ENCODE data around the gene ADAT1. TPM values are rescaled to one million over a fixed set of nuclear protein-coding genes. Genes with fewer than 3 reads are reported as not detected.

The ADAT1 gene
- total and polyA plus RNA-seq, 2 donors = 16.9 to 47.2 TPM

- DNase-seq (ENCODE audit: extremely low spot score) = no peak
- Histone ChIP-seq H3K27ac (ENCODE audit: low read depth) (no peak overlapping the region), H3K36me3 (ENCODE audit: insufficient read depth) (peaks cover 5% of the 10 kb centered on the region), H3K4me3 (ENCODE audit: low read depth, low read length) (no peak overlapping the region), H3K4me1 (ENCODE audit: insufficient read depth) (no peaks in the 10 kb centered on the region)
- WGBS = 47% methylated on average over 3 of the region's 3 CpGs
Measured at GRCh38 chr16:75576384-75576811, 46.7 kb downstream of the ADAT1 start.

- no peak overlapping the region for H3K27ac ChIP-seq (ENCODE audit: low read depth)
- 60% methylated on average over 3 of the region's 3 CpGs for WGBS
Measured at GRCh38 chr16:75575958-75576357, 47.1 kb downstream of the ADAT1 start.

GRCh38 chr16:75573955-75574354 lies 49.1 kb downstream of the ADAT1 start:
- Histone ChIP-seq H3K4me3 (ENCODE audit: low read depth, low read length) (no peak overlapping the region), H3K4me1 (ENCODE audit: insufficient read depth) (no peaks in the 10 kb centered on the region), H3K36me3 (ENCODE audit: insufficient read depth) (peaks cover 1% of the 10 kb centered on the region), H3K27ac (ENCODE audit: low read depth) (no peak overlapping the region)
- WGBS = 85% methylated on average over 5 of the region's 5 CpGs
- no peak for DNase-seq (ENCODE audit: extremely low spot score)

More at GRCh38 chr16:75575958-75576357, 47.1 kb downstream of the ADAT1 start:
- Histone ChIP-seq H3K4me3 (ENCODE audit: low read depth, low read length) (no peak overlapping the region), H3K36me3 (ENCODE audit: insufficient read depth) (peaks cover 5% of the 10 kb centered on the region), H3K4me1 (ENCODE audit: insufficient read depth) (no peaks in the 10 kb centered on the region)
- no peak for DNase-seq (ENCODE audit: extremely low spot score)

DNA sequence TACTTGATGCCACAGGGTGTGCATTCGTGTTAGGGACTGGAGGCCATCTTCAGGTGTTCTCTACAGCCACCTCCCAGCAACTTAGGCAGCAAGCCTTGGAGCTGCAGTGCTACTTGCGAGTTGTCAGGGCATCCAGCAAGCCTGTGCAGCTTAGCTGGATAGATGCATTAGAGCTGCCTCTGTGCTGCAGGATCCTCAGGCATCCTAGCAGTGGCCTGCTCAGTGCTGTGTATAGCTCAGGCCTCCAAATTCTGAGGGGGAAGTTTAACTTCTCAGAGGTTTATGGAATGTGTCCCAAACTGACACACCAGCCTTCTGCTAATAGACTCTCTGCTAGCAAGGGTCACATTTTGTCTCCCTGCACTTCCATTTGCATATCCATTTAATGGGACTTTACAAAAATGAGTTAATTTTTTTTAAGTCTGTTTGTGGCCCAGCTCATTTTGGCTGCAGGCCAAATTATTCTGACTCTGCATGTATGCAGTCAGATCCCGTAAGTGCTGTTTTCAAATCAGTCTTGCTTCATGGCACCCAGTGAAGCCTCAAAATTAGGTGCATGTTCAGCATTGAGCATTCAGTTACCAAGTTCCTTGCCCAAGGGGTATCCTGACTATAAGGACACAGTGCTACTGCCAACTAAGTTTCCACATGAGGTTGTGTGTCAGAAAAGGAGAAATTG lies 50.1 kb downstream of the ADAT1 start:
- no peaks in the 10 kb centered on the region for H3K36me3 ChIP-seq (ENCODE audit: insufficient read depth)
- no peaks in the 10 kb centered on the region for H3K4me1 ChIP-seq (ENCODE audit: insufficient read depth)
- no peak overlapping the region for H3K4me3 ChIP-seq (ENCODE audit: low read depth, low read length)
- no peak for DNase-seq (ENCODE audit: extremely low spot score)
- no peak overlapping the region for H3K27ac ChIP-seq (ENCODE audit: low read depth)
- 75% methylated on average over 3 of the region's 3 CpGs for WGBS

- Histone ChIP-seq H3K4me1 (ENCODE audit: insufficient read depth) (no peaks in the 10 kb centered on the region), H3K27ac (ENCODE audit: low read depth) (no peak overlapping the region), H3K36me3 (ENCODE audit: insufficient read depth) (no peaks in the 10 kb centered on the region), H3K4me3 (ENCODE audit: low read depth, low read length) (no peak overlapping the region)
- no peak for DNase-seq (ENCODE audit: extremely low spot score)
- 65% methylated on average over 5 of the region's 5 CpGs for WGBS
Measured at GRCh38 chr16:75570396-75571065, 52.5 kb downstream of the ADAT1 start.

GRCh38 chr16:75567911-75568310 lies 55.2 kb downstream of the ADAT1 start:
- no peak overlapping the region for H3K27ac ChIP-seq (ENCODE audit: low read depth)
- no peaks in the 10 kb centered on the region for H3K4me1 ChIP-seq (ENCODE audit: insufficient read depth)
- H3K36me3 ChIP-seq (ENCODE audit: insufficient read depth) = no peaks in the 10 kb centered on the region
- no peak overlapping the region for H3K4me3 ChIP-seq (ENCODE audit: low read depth, low read length)
- WGBS = 85% methylated on average over 4 of the region's 4 CpGs
- no peak for DNase-seq (ENCODE audit: extremely low spot score)

DNA sequence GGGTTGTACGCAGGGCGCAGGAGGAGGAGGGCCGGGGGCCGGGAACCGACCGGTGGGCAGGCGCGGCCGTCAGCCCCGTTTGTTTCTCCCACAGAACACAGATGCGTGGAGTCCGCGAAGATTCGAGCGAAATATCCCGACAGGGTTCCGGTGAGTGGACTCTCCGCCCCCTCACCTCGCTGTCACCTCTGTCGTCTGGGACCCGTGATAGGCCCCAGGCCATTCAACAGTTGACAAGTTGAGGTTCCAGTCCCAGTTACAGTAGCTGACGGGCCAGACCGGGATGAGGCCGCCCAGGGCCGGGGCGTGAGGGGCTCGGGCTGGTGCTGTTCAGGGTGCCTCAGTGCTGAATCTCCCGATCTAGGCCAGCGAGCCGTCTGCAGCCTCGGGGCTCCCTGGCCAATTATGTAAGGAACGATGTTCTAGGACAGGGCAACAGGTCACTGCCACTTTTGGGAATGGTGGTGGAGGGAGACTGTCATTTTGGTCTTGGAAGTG lies 56.3 kb downstream of the ADAT1 start:
- Histone ChIP-seq H3K36me3 (ENCODE audit: insufficient read depth) (no peaks in the 10 kb centered on the region), H3K4me3 (ENCODE audit: low read depth, low read length) (peak overlapping the region; percentile 91), H3K4me1 (ENCODE audit: insufficient read depth) (no peaks in the 10 kb centered on the region), H3K27ac (ENCODE audit: low read depth) (no peak overlapping the region)
- DNase-seq (ENCODE audit: extremely low spot score) = no peak
- under 1% methylated on average over 32 of the region's 32 CpGs for WGBS

- Histone ChIP-seq H3K4me1 (ENCODE audit: insufficient read depth) (no peaks in the 10 kb centered on the region), H3K27ac (ENCODE audit: low read depth) (peak within 1 kb of the TSS; percentile 49), H3K4me3 (ENCODE audit: low read depth, low read length) (peak within 1 kb of the TSS; percentile 91), H3K36me3 (ENCODE audit: insufficient read depth) (no peaks in the 10 kb centered on the region)
- under 1% methylated on average over 69 of the region's 69 CpGs for WGBS
- DNase-seq (ENCODE audit: extremely low spot score) = peak; percentile 74
Measured at GRCh38 chr16:75566040-75566757, 56.9 kb downstream of the ADAT1 start, which contains the start of gene GABARAPL2. TSS of gene GABARAPL2 (plus strand) at chr16:75566379. CDS start at chr16:75566487, 108 bp downstream.

DNA sequence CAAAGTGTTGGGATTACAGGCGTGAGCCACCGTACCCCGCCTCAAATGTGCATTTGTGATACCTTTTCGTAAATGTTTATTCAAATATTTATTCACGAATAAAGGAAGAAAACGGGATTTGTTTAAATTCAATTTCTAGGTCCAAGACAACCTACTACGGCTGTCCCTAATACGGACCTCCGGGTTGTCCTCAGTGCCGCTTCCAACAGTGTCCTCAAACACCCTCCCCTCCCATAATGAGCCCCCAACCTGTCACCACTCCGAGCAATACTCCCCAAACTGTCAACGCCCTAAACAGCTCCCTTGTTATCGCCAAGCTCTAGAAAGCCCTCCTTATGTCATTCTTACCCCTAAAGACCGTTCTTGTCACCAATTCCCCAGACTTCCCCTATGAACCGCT lies 57.4 kb downstream of the ADAT1 start:
- H3K27ac ChIP-seq (ENCODE audit: low read depth) = peak overlapping the region; percentile 49
- no peaks in the 10 kb centered on the region for H3K36me3 ChIP-seq (ENCODE audit: insufficient read depth)
- DNase-seq (ENCODE audit: extremely low spot score) = no peak
- peak overlapping the region; percentile 91 for H3K4me3 ChIP-seq (ENCODE audit: low read depth, low read length)
- no peaks in the 10 kb centered on the region for H3K4me1 ChIP-seq (ENCODE audit: insufficient read depth)
- WGBS = 18% methylated on average over 15 of the region's 15 CpGs

GRCh38 chr16:75559564-75560372 lies 63.3 kb downstream of the ADAT1 start:
- 44% methylated on average over 10 of the region's 10 CpGs for WGBS

DNA sequence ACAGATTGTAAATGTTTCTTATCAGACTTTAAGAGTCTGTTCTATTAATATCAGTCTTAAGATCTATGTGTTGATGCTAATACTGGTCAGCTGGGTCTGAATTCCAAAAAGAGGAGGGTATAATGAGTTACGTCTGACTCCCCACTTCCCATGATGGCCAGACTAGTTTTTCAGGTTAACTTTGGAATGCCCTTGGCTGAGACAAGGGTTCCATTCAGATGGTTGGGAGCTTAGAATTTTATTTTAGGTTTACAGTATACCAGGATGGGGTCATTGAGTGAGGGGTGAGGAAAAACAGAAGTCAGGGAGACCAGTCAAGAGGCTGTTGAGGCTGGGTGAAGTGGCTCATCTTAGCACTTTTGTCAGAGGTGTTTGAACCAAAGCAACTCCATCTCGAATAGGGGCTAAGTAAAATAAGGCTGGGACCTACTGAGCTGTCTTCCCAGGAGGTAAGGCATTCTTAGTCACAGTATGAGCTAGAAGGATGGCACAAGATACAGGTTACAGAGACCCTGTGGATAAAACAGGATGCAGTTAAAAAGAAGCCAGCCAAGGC lies 64.2 kb downstream of the ADAT1 start:
- no peak overlapping the region for H3K4me3 ChIP-seq (ENCODE audit: low read depth, low read length)
- no peaks in the 10 kb centered on the region for H3K36me3 ChIP-seq (ENCODE audit: insufficient read depth)
- no peak overlapping the region for H3K27ac ChIP-seq (ENCODE audit: low read depth)
- peaks cover 1% of the 10 kb centered on the region for H3K4me1 ChIP-seq (ENCODE audit: insufficient read depth)
- 73% methylated on average over 2 of the region's 2 CpGs for WGBS
- no peak for DNase-seq (ENCODE audit: extremely low spot score)

More at GRCh38 chr16:75559564-75560372, 63.3 kb downstream of the ADAT1 start:
- DNase-seq (ENCODE audit: extremely low spot score) = no peak
- Histone ChIP-seq H3K4me3 (ENCODE audit: low read depth, low read length) (no peak overlapping the region), H3K27ac (ENCODE audit: low read depth) (no peak overlapping the region), H3K36me3 (ENCODE audit: insufficient read depth) (no peaks in the 10 kb centered on the region), H3K4me1 (ENCODE audit: insufficient read depth) (peaks cover 1% of the 10 kb centered on the region)

DNA sequence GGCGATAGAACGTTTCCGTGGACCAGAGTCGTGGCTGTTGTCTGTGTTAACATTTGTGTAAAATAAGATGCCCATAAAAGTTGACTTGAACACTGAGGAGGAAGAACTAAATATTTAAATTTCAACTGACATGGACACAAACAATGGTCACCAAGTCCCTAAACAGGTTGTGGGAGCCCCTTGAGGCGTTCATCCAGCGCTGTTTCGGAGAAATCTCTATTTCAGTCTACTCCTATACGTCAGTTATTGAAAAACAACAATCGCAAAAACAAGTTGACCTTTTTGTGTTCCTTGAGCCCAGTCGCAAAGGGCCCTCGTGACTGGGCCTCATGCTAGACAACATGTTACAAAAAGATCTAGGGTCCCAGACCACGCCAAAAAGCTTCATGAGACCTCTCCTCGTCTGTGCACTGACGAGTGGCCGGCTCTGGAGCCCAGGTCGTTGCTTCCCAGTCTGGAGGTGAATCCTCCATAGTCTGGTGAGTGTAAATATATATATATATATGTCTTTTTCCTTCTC lies 66.6 kb downstream of the ADAT1 start:
- no peak for DNase-seq (ENCODE audit: extremely low spot score)
- H3K36me3 ChIP-seq (ENCODE audit: insufficient read depth) = no peaks in the 10 kb centered on the region
- peak overlapping the region; percentile 62 for H3K4me3 ChIP-seq (ENCODE audit: low read depth, low read length)
- H3K4me1 ChIP-seq (ENCODE audit: insufficient read depth) = peaks cover 1% of the 10 kb centered on the region
- peak overlapping the region; percentile 40 for H3K27ac ChIP-seq (ENCODE audit: low read depth)
- 34% methylated on average over 16 of the region's 16 CpGs for WGBS

Data from urinary bladder (tissue), 4 donors.